GM12801 (cell line): ENCODE data around the gene MED13.

Experiments used
- TF ChIP-seq, protein P1 (sequence below): IDR thresholded peaks from one replicate; pipeline ENCODE4 v1.5.1; 2011; ENCODE audit warnings: control low read depth; ENCODE audit not compliant: insufficient read length; ENCODE audit errors: extremely low read depth

The MED13 gene

DNA sequence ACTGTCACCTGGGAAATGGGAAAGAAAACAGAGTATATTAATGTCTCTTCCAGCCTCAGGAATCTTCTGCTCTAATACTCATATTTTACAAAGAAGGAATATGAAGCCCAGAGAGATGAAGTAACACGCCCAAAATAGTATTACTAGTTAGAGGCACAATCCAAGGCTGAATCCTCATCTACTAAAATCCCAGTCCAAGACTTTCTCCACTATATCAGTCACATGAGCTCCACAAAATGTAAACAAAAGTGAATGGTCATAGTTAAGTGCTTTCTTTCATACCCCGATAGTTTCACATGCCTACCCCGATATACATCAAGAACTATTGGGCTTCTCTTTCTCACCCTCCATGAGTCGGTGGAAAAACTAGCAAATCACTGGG lies 138.3 kb downstream of the MED13 start:
- TF ChIP-seq, protein P1, sequence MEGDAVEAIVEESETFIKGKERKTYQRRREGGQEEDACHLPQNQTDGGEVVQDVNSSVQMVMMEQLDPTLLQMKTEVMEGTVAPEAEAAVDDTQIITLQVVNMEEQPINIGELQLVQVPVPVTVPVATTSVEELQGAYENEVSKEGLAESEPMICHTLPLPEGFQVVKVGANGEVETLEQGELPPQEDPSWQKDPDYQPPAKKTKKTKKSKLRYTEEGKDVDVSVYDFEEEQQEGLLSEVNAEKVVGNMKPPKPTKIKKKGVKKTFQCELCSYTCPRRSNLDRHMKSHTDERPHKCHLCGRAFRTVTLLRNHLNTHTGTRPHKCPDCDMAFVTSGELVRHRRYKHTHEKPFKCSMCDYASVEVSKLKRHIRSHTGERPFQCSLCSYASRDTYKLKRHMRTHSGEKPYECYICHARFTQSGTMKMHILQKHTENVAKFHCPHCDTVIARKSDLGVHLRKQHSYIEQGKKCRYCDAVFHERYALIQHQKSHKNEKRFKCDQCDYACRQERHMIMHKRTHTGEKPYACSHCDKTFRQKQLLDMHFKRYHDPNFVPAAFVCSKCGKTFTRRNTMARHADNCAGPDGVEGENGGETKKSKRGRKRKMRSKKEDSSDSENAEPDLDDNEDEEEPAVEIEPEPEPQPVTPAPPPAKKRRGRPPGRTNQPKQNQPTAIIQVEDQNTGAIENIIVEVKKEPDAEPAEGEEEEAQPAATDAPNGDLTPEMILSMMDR, result no peak

DNA sequence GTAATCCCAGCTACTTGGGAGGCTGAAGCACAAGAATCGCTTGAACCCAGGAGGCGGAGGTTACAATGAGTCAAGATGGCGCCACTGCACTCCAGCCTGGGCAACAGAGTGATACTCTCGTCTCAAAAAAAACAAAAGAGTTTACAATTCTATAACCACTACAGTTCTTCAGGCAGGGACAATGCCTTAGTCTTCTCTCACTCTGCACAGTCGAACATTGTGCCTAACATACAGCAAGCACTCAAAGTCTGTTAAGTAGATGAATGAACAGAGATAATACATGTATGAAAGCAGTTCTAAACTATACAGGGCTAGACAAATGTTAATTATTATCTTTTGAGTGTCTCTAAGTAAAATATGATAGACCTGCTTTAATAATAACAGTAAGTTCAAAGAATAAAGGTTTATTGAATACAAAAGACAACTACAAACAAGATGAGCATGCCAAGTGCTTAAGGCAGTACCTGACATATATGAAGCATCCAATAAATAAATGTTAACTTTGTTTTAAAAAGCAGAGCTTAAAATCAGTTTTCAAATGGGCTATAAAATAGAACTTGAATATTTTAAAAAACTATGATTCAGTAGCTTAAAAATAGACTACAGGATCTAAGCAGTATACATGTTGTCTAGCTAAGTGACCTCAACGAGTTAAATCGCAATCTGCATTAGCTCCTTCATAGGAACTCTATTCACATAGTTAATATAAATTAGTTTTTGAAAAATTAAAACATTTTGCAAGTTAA lies 156.6 kb downstream of the MED13 start:
- TF ChIP-seq, protein P1, result no peak

DNA sequence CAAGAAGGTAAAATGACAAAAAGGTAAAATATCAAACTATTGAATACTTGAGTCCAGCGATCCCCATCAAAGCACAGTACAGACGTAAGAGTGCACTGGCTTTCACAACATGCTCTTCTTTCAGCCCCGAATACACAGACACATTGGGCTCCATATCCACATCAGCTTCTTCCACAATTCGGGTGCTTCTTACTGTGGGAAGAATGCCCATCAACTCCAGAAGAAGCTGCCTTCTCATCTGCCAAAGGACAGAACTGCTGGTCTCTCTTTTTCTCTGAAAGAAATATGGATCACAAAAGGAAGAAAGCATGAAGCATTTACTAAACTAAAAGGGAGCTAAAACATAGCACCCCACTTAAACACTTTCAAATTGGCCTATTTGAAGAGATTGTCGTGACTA lies 157.7 kb downstream of the MED13 start:
- TF ChIP-seq, protein P1, result no peak

DNA sequence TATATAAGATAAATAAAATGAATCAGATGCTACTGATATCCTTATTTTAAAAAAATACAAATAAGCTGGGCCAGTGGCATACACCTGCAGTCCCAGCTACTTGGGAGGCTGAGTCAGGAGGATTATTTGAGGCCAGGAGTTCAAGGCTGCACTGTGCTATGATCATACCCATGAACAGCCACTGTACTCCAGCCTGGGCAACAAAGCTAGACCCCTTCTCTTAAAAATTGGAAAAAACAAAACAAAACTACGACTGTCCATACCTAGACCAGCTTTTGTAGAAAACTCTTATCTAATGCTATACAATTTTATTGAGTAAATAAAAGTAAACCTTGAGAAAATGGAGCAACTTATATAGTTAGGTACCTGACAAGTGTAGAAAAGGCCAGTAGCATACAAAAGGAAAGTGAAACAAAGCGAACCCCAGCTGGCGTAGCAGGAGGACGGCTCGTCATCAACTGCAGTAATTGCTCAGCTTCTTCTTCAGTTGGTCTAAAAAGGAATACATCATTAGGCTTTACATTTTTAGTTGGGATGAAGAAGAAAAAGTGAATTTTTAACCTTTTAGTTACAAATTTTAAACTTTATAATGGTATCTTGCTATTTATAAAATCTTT lies 160.9 kb downstream of the MED13 start:
- TF ChIP-seq, protein P1, result no peak

DNA sequence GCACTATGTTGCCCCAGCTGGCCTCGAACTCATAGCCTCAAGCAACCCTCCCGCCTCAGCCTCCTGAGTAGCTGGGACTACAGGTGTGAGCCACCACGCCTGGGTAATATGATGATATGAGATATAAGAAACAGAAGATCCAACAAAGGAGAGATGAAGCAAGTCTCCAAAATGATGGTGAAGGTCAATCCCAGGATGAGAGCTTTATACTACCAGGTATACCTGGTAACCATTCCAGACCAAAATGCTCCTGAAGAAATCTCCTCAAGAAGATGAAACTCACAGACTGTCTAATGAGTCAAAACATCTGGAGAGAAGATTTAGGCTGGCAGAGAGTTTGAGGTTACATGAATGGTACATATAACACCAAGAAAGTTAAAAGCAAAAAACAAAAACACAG lies 161.8 kb downstream of the MED13 start:
- TF ChIP-seq, protein P1, result no peak

DNA sequence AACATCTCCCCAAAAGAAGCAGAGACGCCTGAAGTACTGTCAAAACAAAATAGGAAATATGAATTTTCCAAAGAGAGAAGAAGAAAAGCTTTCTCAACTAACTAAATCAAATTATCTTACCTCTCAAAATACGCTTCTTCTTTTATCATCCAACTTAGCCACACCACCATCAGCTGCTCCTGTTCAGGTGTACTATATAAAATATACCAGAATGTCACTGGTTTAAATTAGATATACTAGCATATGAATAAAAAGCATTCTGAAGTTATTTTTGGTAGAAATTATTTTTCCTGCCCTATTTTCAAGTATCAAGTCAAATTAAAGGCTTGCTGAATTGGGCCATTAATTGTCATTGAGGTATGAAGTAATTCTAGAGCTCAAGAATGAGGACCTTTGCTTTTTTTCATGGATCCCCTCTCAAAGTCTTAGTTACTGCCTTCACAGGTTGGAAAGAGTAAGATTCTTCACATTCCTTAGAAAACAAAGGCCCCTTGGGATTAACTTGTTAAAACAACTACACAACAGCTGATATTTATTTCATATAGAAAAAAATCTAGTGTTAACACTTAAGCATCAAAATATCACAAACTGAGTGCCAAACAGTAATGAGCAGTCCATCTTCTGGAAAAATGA lies 167.4 kb downstream of the MED13 start:
- TF ChIP-seq, protein P1, result no peak

DNA sequence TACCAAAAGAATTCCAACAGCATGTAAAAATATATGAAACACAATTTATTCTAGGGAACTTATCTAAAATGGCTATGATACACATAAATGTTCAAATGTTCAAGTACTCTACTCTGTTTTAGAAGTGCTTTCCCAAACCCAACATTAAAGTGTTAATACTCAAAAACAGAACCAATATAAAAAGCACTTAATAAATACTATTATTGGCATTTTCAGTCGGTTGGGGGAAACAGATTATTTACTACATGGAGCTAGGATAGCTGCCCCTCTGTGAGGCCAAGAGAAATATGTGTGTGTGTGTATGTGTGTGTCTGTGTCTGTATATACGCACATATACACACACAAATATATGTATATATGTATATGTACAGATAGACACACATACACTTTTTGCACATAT lies 169.7 kb downstream of the MED13 start:
- TF ChIP-seq, protein P1, result no peak
